Measurements from ENCODE around the gene KCNH8.

GRCh38 chr3:19232566-19232965 lies 84.3 kb downstream of the KCNH8 start:
- TF ChIP-seq POLR2A (IDR thresholded peaks at IDR 0.05) (no peak), EP300 (IDR thresholded peaks at IDR 0.05; ENCODE audit: low read depth) (no peak), CTCF (IDR thresholded peaks at IDR 0.05) (no peak)
